NCI-H2029 (cell line): ENCODE results near the gene PLBD1.

Experiments used
- DNase-seq: peaks from one replicate; lab custom pipeline; 2025; lab: John Stamatoyannopoulos, UW

PLBD1 gene, protein sequence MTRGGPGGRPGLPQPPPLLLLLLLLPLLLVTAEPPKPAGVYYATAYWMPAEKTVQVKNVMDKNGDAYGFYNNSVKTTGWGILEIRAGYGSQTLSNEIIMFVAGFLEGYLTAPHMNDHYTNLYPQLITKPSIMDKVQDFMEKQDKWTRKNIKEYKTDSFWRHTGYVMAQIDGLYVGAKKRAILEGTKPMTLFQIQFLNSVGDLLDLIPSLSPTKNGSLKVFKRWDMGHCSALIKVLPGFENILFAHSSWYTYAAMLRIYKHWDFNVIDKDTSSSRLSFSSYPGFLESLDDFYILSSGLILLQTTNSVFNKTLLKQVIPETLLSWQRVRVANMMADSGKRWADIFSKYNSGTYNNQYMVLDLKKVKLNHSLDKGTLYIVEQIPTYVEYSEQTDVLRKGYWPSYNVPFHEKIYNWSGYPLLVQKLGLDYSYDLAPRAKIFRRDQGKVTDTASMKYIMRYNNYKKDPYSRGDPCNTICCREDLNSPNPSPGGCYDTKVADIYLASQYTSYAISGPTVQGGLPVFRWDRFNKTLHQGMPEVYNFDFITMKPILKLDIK

DNA sequence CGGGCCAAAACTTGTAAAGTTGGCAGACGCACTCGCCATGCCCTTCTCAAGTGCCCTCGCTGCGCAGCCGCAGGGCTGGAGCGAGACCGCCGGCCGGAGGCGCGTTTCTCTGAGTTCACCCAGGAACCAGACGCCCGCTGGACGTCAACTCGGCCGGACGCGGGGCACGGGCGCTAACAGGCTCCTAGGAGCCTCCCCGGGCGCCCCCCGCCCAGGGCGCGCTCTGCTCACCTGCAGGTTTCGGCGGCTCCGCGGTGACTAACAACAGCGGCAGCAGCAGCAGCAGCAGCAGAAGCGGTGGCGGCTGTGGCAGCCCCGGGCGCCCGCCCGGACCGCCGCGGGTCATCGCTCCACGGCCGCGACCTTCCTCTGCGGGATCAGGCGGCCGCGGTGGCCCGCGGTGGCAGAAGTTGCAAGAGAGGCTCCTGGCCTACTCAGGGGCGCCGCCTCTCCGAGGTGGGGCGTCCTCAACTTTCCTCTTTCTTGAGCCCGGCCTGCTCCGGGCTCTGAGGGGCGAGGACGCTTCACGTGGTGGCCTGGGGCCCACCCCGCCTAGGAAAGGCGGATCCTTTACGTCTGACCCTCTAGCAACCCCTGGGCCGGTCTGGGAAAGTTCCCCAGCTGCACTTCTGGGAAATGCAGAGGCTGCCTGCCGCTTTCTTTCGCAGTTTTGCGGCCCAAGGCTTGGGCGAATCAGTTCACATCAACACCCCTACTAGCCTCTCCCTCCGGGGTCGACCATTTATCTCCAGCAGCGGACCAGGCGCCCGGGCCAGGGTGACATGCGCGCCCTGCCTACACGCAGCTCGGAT, at the start of gene PLBD1:
PLBD1 (minus strand) TSS at position 533 of the 812 bp plus-strand sequence; CDS start at position 346, 187 bp downstream.
- DNase-seq: no peak

DNA sequence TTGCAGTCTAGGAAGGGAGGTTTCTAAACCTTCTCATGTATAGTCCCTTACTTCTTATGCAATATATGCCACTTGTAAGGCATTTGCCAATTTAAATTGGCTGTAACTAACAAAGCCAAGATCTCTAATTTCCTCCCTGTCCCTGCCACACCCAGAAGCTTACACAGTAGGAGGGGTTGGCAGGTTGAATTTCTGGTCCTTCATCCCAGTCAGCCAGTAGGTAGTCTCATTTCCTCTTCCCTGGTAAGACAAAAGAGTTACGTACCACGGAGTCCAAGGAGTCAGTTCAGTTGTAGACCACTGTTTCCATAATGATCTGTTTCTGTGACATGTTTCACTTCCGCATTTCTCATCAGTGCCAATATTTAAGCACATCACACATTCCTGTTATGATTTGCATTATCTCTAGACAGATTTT, 47.0 kb upstream of the PLBD1 start:
- no peak for DNase-seq

DNA sequence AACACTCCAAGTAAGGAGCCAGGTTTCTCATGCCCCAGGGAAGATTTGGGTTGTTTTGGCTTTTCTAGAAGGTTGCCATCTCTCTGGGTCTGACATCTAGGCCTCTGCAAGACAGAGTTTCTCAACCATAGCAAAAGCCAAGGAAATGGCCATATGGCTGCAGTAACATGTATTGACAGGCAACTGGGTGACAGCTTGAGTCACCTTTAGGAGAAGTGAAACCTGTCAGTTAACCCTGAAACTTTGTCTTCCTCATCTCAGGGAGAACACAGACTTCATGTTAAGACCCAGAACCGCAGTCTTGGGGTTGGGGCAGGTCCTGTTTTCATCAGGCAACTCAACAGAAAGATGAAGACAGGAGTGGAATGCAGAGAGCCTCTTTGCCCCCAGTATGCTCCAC, 46.0 kb upstream of the PLBD1 start:
- no peak for DNase-seq

DNA sequence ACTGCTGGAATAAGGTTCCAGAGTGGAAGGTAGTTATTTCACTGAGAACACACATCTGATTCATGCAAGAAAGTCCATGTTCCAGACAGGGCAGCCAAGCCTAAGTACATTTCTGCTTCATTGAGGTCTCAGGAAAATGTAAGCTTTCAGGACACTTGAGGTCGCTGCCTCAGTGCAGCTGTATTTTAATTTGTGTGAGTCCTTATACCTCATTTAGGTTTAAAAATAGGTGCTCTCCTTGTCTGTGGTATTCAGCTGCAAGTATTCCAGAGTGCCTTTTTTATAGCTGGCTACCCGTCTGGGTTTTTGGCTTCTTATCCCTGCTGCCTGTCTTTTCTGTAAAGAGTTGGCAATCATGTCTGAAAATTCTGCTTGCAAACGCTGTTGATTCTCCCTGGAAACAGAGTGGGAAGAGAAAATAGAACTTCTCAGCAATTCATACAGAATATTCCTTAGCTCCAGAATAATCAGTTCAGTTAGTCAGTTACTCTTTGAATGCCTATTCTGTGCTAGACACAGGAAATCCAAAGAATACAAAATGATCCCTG, 45.3 kb upstream of the PLBD1 start:
- DNase-seq: no peak

DNA sequence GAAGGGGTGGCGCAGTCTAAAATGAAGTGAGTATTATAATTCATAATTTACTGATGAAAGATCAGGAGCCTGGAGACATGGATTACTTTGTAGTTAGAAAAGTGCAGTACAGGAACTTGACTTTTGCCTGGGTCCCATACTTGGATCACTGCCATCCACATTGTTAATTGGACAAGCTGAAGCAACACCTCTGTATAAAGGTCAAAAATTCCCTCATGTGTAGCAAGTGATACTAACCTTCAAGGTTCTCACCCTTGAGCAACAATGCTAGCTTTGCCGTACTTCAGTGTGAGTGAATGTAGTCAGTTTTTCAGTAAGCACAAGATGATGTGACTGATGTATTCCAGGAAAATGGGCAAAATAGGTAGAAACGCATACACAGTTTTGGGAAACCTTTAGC, 44.6 kb upstream of the PLBD1 start:
- no peak for DNase-seq

DNA sequence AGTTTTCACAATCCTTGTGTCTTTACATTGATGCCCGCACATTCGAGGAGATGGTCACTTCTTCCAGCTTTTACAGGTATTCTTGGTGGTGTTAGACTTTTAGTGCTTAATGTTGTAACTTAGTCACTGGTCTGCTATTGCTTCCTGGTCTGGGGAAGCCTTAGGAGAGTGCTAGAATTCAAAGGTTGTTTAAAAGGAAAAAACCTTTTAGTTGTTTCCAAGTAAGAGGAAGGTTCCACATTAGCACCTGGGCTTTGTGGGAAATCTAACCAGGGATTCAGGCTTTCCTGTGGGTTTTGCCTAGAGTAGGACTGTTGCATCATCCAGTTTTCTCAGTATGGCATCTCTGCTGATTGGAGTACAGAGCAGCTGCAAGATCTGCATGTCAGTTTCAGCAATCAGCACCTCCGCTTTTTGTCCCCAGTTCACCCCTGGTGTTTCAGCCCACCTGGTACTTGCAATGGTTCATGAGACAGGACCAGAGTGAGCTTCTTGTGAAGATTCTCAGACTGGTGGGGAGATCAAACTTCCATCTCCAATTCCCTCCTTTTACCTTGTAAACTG, 44.0 kb upstream of the PLBD1 start:
- DNase-seq: no peak

DNA sequence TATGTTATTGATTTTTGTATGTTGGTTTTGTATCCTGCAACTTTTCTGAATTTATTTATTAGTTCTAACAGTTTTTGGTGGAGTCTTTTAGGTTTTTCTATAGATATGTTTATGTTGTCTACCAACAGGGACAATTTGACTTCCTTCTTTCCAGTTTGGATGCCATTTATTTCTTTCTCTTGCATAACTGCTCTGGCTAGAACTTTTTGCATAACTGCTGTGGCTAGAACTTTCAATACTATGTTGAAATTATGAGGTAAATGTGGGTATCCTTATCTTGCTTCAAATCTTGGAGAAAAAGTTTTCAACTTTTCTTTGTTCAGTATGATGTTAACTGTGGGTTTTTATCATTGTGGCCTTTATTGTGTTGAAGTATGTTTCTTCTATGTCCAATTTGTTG, 39.9 kb upstream of the PLBD1 start:
- DNase-seq: no peak

DNA sequence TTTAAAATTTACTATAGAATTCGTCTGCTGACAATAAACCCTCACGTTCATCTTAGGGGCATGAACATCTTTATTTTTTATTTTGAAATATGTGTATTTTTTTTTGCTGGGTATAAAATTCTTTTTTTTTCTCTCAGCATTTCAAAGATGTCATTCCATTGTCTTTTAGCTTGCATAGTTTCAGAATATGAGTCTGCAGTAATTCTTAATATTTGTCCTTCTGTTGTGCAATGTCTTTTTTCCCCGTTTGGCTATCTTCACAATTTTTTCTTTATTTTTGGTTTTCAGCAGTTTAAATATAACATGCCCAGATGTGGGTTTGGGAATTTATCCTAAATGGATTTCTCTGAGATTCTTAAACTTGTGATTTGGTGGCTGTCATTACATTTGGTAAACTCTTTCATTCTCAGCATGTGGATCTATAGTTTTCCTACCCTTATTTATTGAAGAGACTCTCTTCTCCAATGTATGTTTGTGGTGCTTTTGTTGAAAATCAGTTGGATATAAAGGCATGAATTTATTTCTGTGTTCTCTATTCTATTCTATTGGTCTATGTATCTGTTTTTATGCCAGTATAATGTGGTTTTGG, 37.8 kb upstream of the PLBD1 start:
- DNase-seq: peak; percentile 13

DNA sequence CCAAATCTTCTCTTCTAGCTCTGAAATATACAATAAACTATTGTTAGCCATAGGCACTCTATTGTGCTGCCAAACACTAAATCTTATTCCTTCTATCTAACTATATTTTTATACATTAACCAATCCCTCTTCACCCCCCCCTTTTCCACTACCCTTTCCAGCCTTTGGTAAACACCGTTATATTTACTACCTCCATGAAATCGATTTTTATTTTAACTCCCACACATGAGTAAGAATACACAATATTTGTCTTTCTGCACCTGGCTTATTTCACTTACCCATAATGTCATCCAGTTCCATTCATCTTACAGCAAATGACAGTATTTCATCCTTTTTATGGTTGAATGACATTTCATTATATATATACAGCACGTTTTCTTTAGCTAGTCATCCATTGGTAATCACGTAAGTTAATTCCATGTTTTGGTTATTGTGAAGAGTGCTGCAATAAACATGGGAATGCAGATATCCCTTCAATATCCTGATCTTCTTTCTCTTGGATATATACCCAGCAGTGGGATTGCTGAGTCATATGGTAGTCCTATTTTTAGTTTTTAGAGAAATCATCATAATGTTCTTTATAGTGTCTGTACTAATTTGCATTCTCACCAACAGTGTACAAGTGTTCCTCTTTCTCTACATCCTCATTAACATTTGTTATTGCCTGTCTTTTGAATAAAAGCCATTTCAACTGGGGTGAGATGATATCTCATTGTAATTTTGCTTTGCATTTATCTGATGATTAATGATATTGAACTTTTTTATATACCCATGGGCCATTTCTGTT, 34.2 kb upstream of the PLBD1 start:
- DNase-seq: no peak

DNA sequence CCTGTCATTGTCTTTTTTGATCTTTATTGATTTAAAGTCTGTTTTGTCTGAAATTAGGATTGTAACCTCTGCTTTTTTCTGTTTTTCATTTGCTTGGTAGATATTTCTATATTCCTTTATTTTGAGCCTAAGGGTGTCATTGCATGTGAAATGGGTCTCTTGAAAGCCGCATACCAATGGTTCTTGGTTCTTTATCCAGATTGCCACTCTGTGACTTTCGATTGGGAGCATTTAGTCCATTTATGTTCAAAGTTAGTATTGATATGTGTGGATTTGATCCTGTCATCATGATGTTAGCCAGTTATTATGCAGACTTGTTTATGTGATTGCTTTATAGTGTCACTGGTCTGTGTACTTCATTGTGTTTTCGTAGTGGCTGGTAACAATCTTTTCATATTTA, 29.8 kb upstream of the PLBD1 start:
- no peak for DNase-seq

DNA sequence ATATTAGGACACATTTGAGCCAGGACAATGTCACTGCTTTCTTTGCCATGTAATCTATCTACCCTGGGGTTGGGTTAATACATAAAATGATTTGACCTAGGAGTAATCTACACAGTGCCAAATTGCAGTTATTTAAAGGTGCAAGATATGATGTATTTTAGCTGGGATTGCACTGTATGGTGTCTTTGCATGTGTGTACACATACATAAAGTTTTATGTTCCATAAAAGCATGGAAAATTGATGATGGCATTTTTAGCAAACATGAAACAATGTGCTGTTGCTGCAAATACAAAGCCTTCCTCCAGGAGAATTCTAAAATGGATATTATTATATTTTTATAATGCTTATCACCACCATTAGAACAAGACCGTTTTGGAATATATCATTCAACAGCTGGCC, 24.0 kb upstream of the PLBD1 start:
- no peak for DNase-seq

DNA sequence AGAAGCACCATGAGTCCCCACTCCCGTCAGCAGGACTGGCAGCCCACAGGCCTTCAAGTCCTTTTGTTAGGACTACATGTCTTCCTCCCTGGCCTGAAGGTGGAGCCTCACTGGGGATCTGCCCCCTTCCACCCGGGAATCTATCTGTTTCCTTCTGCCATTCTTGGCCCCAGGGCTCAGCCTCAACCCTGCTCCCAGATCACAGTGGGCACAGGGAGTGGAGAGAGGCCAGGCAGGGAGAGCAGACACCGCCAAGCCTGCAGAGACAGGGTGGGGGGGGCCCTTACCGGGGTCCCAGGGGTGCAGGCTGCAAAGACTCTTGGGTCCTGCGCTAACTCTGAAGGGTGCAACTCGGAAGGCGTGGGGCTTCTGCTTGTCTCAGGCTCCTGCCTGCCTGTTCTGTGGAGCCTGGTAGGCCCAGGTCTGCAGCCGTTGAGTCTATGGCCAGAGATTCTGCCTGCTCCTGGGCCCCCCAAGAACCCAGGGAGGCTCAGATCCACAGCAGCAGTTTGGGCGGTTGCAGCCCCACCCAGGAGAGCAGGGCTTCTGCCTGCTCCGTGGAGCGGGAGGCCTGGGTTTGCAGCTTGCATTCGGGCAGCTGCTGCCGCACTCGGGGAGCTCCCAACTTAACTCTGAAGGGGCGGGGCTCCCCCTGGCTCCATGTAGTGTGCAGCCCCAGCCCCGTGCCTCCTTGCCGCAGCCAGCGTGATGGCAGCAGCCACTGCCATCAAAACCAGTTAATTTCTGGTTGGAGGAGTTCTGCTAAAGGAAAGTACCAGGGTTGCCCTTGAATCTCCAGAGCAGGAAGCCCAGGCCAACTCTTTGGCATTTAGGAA, 21.7 kb upstream of the PLBD1 start:
- no peak for DNase-seq

DNA sequence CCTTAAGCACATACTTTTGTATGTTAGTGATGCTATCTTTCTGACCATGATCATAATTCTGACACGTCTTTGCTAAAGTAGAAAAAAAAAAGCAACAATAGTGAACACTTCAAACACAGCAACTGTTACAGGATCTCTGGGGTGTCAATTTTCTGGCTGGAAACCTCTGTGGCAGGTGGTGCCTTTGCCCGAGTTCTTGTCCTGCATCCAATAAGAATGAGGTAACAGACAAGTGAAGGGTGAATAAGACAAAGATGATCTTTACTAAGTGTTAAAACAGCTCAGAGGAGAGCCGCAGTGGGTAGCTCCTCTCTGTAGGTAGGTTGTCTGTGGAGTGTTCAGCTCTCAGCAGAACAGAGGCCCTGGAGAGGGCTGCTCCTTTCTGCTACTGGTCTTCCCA, 20.9 kb upstream of the PLBD1 start:
- DNase-seq: no peak

DNA sequence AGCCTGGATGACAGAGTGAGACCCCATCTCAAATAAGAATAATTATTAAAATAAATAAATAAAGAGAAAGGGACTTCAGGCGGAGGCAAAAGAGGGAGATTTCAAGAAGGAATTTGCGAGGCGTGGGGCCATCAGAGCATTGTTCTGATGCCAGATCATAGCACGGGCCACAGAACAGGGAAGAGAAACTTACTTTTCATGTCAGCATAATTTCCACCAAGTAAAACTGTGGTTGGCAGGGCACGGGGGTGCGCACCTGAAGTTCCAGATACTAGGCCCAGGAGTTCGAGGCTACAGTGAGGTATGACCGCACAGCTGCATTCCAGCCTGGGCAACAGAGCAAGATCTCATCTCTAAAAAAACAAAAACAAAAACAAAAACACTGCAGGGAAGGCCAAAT, 11.0 kb upstream of the PLBD1 start:
- DNase-seq: no peak

DNA sequence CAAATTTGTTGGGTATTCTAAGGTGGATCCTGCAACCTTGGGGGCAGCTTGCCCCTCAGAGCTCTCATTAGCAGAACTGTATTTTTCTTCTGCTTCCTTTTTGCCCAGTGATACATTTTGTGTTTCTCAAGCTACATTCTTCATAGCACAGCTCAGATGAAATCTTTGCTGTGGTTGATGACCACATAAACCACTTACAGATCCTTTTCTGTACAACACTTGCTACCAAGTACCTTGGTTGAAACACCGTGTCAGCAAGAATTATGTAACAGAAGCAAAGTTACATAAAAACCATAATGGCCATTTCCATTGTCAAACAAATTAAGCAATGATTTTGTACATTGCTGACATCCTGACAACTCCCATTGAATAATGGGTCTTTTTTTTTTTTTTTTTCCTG, 9.7 kb upstream of the PLBD1 start:
- DNase-seq: no peak

DNA sequence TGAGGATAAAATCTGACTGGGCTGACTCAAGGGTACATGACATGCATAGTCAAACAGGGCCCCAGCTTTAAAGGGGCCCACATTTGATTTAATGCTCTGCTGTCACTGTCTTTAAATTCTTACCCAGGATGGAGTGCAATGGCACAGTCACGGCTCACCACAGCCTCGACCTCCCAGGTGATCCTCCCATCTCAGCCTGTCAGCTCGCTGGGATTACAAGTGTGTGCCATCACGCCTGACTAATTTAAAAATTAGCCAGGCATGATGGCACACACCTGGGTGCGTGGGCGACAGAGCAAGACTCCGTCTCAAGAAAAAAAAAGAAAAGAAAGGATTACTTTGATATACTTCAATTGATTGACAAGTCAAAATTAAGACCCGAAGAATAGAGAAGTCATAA, 9.2 kb upstream of the PLBD1 start:
- no peak for DNase-seq

DNA sequence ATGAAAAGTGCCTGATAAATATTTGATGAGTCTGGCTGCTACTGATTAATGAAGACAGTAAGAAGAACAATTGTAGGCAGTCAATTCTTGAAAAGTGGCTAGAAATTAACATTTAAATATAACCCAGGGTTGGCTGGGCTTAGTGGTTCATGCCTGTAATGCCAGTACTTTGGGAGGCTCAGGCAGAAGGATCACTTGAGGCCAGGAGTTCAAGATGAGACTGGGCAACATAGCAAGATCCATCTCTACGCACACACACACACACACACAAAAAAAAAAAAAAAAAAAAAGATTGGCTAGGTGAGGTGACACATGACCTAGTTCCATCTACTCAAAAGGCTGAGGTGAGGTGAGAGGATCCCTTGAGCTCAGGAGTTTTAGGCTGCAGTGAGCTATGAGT, 7.9 kb upstream of the PLBD1 start:
- no peak for DNase-seq

DNA sequence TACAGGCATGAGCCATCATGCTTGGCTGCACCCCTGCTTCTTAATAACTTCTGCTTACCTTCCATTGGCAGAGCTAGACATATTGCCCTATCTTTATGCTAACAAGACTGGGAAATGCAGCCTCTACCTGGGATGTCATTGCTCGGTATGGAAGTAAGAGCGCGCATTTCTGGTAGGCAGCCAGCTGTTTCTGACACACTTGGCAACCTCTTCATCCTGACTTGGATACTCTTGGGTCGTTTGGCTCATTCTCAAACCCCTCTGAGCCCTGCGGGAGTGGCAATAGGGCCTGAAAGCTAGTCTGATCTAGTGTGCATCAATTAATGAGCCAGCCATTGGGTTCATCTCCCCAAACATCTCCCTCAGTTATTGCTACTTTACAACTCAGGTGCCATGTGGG, 5.4 kb upstream of the PLBD1 start:
- no peak for DNase-seq

DNA sequence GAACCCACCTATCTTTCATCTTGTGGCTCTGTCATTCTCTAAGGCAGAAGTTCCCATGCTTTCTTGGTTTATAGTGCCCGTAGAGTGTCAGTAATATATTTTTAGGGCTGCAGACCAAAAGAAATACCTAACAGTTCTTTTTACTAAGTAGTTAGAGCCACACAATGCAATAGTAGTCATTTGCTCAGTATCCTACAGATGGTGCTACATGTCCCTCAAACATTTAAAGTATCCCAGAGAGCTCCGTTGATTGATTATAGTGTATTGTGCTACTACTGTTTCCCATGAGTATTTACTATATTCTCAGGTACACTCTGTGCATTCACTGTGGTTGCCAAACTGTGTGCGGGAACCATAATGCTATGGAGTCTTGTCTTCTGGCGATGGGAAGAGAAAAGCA, 4.7 kb upstream of the PLBD1 start:
- DNase-seq: no peak

DNA sequence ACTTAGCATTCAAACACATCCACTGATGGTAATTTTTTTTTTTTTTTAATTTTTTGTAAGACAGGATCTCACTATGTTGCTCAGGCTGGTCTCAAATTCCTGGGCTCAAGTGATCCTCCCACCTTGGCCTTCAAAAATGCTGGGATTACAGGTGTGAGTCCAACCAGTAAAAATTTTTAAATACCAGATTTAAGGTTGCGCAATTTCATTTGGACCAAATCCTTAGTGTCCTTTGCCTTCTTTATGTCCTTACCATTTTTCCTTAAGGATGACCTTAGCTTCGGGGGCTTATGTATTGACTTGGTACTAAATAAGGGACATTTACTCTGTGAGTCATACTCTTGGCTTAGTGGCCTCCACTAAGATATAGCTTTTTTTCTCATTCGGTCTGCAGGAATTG, 4.1 kb upstream of the PLBD1 start:
- no peak for DNase-seq
